KMS-11 (cell line): ENCODE measurements around the gene IFITM5.

ENCODE experiments used
- H2AFZ ChIP-seq: fragments of 200-600 bp; sonication (generic); 2 replicates; pipeline ENCODE4 v1.6.1; 2016; ENCODE audit warnings: antibody characterized with exemption, mixed run types, low read depth
- H3K27ac ChIP-seq: fragments of 200-600 bp; sonication (generic); 2 replicates; pipeline ENCODE4 v1.6.1; 2016; ENCODE audit warnings: mild to moderate bottlenecking, mixed run types
- H3K27me3 ChIP-seq: fragments of 200-600 bp; sonication (generic); 2 replicates; pipeline ENCODE4 v1.6.1; 2017; ENCODE audit warnings: mild to moderate bottlenecking, low read depth, mixed run types, moderate library complexity; ENCODE audit not compliant: insufficient read depth
- H3K36me3 ChIP-seq: fragments of 200-600 bp; sonication (generic); 2 replicates; pipeline ENCODE4 v1.6.1; 2017; ENCODE audit warnings: mild to moderate bottlenecking, mixed run types; ENCODE audit not compliant: insufficient read depth
- H3K4me1 ChIP-seq: fragments of 200-600 bp; sonication (generic); 2 replicates; pipeline ENCODE4 v1.6.1; 2016; ENCODE audit warnings: mild to moderate bottlenecking, low read depth, mixed run types; ENCODE audit not compliant: poor library complexity, severe bottlenecking
- H3K4me2 ChIP-seq: fragments of 200-600 bp; sonication (generic); 2 replicates; pipeline ENCODE4 v1.7.0; 2016; ENCODE audit warnings: mild to moderate bottlenecking, mixed run types
- H3K4me3 ChIP-seq: fragments of 200-600 bp; sonication (generic); IDR thresholded peaks from 2 replicates; pipeline ENCODE4 v1.6.1; 2017; ENCODE audit warnings: low read depth, low read length, mixed read lengths; ENCODE audit not compliant: insufficient read depth
- H3K79me2 ChIP-seq: fragments of 200-600 bp; sonication (generic); 2 replicates; pipeline ENCODE4 v1.6.1; 2016; ENCODE audit warnings: low read depth, mixed run types; ENCODE audit not compliant: insufficient read depth
- H3K9ac ChIP-seq: fragments of 200-600 bp; sonication (generic); 2 replicates; pipeline ENCODE4 v1.6.1; 2016; ENCODE audit warnings: mild to moderate bottlenecking, mixed run types
- H4K20me1 ChIP-seq: fragments of 200-600 bp; sonication (generic); 2 replicates; pipeline ENCODE4 v1.6.1; 2016; ENCODE audit warnings: mild to moderate bottlenecking, mixed run types; ENCODE audit not compliant: insufficient read depth
- TF ChIP-seq, protein P1 (sequence below): fragments of 200-600 bp; sonication (generic); conservative IDR thresholded peaks from 2 replicates; pipeline ENCODE4 v1.6.1; 2017; ENCODE audit warnings: low read depth, mild to moderate bottlenecking, antibody characterized with exemption, low read length, moderate library complexity, mixed read lengths

IFITM5 gene

DNA sequence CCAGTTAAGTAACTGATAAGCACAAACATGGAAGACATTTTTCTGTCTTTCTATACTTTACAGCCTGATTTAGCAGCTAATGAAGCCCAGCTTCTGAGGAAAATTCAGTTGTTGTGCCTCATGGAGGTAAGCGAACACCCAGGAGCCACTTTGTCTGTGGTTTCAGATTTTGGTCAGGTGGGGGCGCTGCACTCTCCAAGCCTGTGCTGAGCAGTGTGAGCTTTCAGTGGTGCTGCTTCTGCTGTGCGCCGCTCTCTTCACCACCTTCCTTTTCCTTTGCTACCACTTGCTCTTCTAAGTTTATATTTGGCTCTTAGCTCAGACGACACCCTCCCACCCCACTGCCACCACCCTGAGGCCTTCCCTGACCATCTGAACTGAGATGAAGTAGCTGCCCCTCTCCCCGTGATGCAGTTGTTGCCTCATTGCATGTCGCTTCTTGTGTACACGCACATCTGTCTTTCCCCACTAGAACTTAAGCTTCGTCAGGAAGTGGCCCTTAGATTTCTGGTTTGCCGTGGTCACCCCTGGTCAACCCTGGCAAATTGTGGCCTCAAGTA, 48.5 kb downstream of the IFITM5 start:
- Histone ChIP-seq H3K36me3 (no peaks in the 10 kb centered on the region; the same call in 1 of the 2 replicates), H3K4me3 (no peak overlapping the region), H3K79me2 (no peaks in the 10 kb centered on the region), H3K9ac (no peak overlapping the region), H2AFZ (no peak overlapping the region), H3K27ac (no peak overlapping the region), H3K4me2 (no peak overlapping the region), H3K27me3 (no peaks in the 10 kb centered on the region), H3K4me1 (no peaks in the 10 kb centered on the region), H4K20me1 (no peaks in the 10 kb centered on the region)
- TF ChIP-seq, protein P1, sequence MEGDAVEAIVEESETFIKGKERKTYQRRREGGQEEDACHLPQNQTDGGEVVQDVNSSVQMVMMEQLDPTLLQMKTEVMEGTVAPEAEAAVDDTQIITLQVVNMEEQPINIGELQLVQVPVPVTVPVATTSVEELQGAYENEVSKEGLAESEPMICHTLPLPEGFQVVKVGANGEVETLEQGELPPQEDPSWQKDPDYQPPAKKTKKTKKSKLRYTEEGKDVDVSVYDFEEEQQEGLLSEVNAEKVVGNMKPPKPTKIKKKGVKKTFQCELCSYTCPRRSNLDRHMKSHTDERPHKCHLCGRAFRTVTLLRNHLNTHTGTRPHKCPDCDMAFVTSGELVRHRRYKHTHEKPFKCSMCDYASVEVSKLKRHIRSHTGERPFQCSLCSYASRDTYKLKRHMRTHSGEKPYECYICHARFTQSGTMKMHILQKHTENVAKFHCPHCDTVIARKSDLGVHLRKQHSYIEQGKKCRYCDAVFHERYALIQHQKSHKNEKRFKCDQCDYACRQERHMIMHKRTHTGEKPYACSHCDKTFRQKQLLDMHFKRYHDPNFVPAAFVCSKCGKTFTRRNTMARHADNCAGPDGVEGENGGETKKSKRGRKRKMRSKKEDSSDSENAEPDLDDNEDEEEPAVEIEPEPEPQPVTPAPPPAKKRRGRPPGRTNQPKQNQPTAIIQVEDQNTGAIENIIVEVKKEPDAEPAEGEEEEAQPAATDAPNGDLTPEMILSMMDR = peak; percentile 81

DNA sequence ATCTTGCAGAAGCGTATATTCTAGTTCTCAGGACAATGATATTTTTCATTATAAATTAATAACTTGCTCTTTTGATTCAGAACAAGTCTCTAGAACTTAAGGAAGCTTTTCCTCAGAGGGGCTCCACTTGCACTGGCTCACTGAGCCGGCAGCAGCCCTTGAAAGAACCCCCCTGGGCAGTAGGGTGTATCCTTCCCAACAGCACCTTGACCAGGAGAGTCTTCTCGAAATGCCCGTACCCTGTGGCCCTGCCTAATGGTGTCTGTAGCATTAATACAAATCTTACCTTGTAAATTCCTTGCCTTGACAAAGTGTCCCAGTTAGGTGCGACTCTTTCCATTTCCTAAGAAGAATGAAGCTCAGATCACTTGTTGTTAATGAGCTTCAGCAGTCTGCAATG, 49.1 kb downstream of the IFITM5 start:
- H3K36me3 ChIP-seq = no peaks in the 10 kb centered on the region; the same call in 1 of the 2 replicates
- H3K4me1 ChIP-seq = no peaks in the 10 kb centered on the region
- no peak overlapping the region for H3K9ac ChIP-seq

DNA sequence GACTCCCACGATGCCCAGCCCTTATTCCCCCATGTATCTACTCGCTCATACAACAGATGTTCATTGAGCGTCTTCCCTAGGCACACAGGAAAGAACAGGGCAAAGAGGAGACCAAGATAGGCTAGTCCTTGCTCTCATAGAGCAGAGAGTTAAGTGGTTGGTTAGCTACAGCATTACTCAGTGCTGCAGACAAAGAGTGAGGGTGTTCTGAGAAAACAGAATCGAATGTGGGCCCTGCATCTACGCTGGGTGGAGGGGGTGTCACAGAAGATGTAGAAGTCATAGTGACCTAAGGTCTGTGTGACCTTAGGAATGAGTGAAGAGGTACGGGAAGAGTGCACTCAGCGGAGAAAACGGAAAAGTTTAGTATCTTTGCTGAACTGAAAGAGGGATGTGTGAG, 50.3 kb downstream of the IFITM5 start:
- Histone ChIP-seq H2AFZ (no peak overlapping the region), H3K36me3 (peaks cover 7% of the 10 kb centered on the region; the same call in 1 of the 2 replicates), H3K4me1 (no peaks in the 10 kb centered on the region), H3K79me2 (no peaks in the 10 kb centered on the region), H3K9ac (no peak overlapping the region), H3K27ac (no peak overlapping the region), H3K4me2 (no peak overlapping the region), H4K20me1 (no peaks in the 10 kb centered on the region), H3K4me3 (no peak overlapping the region), H3K27me3 (no peaks in the 10 kb centered on the region)
- TF ChIP-seq, protein P1 = no peak

More for the DNA sequence above, 49.1 kb downstream of the IFITM5 start:
- TF ChIP-seq, protein P1 = no peak
- Histone ChIP-seq H3K27me3 (no peaks in the 10 kb centered on the region), H4K20me1 (no peaks in the 10 kb centered on the region), H3K4me2 (no peak overlapping the region), H3K27ac (no peak overlapping the region), H3K79me2 (no peaks in the 10 kb centered on the region), H2AFZ (no peak overlapping the region), H3K4me3 (no peak overlapping the region)
